Fibroblast of skin of left biceps (primary cell): Measurements from ENCODE around the gene TMEM131.

Experiments
- DNase-seq, 2 experiments: peaks; one replicate each; pipeline ENCODE4 v3.0.0-alpha.2; 2013; ENCODE audit warnings: low read depth in 2 of 2

Gene TMEM131

GRCh38 chr2:97760480-97761049, 235.2 kb downstream of the TMEM131 start:
- DNase-seq: no peak

- no peak for DNase-seq
These were observed 235.9 kb downstream of the TMEM131 start for GRCh38 chr2:97759727-97760407.

- no peak for DNase-seq
These were observed 237.5 kb downstream of the TMEM131 start for GRCh38 chr2:97758131-97758705.

- no peak for DNase-seq
These were observed 238.7 kb downstream of the TMEM131 start for GRCh38 chr2:97757062-97757461.

GRCh38 chr2:97755491-97755890, 240.3 kb downstream of the TMEM131 start:
- DNase-seq: no peak

GRCh38 chr2:97754690-97755346, 240.9 kb downstream of the TMEM131 start:
- DNase-seq: no peak

GRCh38 chr2:97752342-97753334, 243.1 kb downstream of the TMEM131 start:
- no peak for DNase-seq

GRCh38 chr2:97751752-97752151, 244.0 kb downstream of the TMEM131 start:
- no peak for DNase-seq

GRCh38 chr2:97750017-97750416, 245.7 kb downstream of the TMEM131 start:
- no peak for DNase-seq

GRCh38 chr2:97749581-97749980, 246.2 kb downstream of the TMEM131 start:
- no peak for DNase-seq

- DNase-seq: no peak
These were observed 248.0 kb downstream of the TMEM131 start for GRCh38 chr2:97747716-97748115.

GRCh38 chr2:97747285-97747684, 248.5 kb downstream of the TMEM131 start:
- DNase-seq: no peak

- no peak for DNase-seq
These were observed 250.1 kb downstream of the TMEM131 start for GRCh38 chr2:97745474-97746174.

- no peak for DNase-seq
These were observed 251.8 kb downstream of the TMEM131 start for GRCh38 chr2:97743913-97744312.

GRCh38 chr2:97742381-97742847, 253.3 kb downstream of the TMEM131 start:
- no peak for DNase-seq

- DNase-seq: no peak
These were observed 254.1 kb downstream of the TMEM131 start for GRCh38 chr2:97741686-97742085.

- DNase-seq: no peak
These were observed 254.5 kb downstream of the TMEM131 start for GRCh38 chr2:97741251-97741650.

- DNase-seq: no peak
These were observed 255.1 kb downstream of the TMEM131 start for GRCh38 chr2:97740590-97741182.

GRCh38 chr2:97739893-97740245, 255.9 kb downstream of the TMEM131 start:
- no peak for DNase-seq
